Trophoblast cell (in vitro differentiated cells and primary cell): Measurements from ENCODE around the gene STAM2.

Source experiments
- DNase-seq, 2 donors: peaks; one replicate each; pipeline ENCODE4 v3.0.0-alpha.2; 2016
- H2AFZ ChIP-seq: 2 replicates; pipeline ENCODE4 v1.6.1; 2013; ENCODE audit warnings: low read length, moderate library complexity, mild to moderate bottlenecking; ENCODE audit not compliant: insufficient read depth, poor library complexity
- H2AK5ac ChIP-seq: 2 replicates; pipeline ENCODE4 v1.6.1; 2013; ENCODE audit warnings: mild to moderate bottlenecking, low read length
- H2BK120ac ChIP-seq: 2 replicates; pipeline ENCODE4 v1.6.1; 2013; ENCODE audit warnings: low read length, mild to moderate bottlenecking, moderate library complexity; ENCODE audit not compliant: insufficient read depth, poor library complexity
- H2BK12ac ChIP-seq: 2 replicates; pipeline ENCODE4 v1.6.1; 2013; ENCODE audit warnings: mild to moderate bottlenecking, low read length, moderate library complexity
- H2BK5ac ChIP-seq: 2 replicates; pipeline ENCODE4 v1.6.1; 2013; ENCODE audit warnings: low read length, low read depth, moderate library complexity, mild to moderate bottlenecking; ENCODE audit not compliant: poor library complexity
- H3K14ac ChIP-seq: 2 replicates; pipeline ENCODE4 v1.6.1; 2013; ENCODE audit warnings: mild to moderate bottlenecking, low read length
- H3K18ac ChIP-seq: 2 replicates; pipeline ENCODE4 v1.6.1; 2013; ENCODE audit warnings: mild to moderate bottlenecking, low read length
- H3K23ac ChIP-seq: 2 replicates; pipeline ENCODE4 v1.6.1; 2013; ENCODE audit warnings: low read length
- H3K27ac ChIP-seq: 2 replicates; pipeline ENCODE4 v1.5.1; 2013; ENCODE audit warnings: low read depth, mild to moderate bottlenecking, inconsistent platforms, low read length, moderate library complexity
- H3K27me3 ChIP-seq: 2 replicates; pipeline ENCODE4 v1.6.1; 2013; ENCODE audit warnings: inconsistent platforms, mild to moderate bottlenecking, low read length, moderate library complexity; ENCODE audit not compliant: insufficient read depth
- H3K36me3 ChIP-seq, 2 experiments: 1 replicate in 1 of 2; 2 replicates in 1 of 2; pipeline ENCODE4 v1.6.1; 2013; ENCODE audit warnings: low read length in 2 of 2, mild to moderate bottlenecking in 2 of 2, moderate library complexity in 1 of 2; ENCODE audit not compliant: insufficient read depth in 2 of 2, control insufficient read depth in 1 of 2
- H3K4ac ChIP-seq: 2 replicates; pipeline ENCODE4 v1.6.1; 2013; ENCODE audit warnings: low read depth, mild to moderate bottlenecking, low read length, moderate library complexity
- H3K4me1 ChIP-seq, 2 experiments: 1 replicate in 1 of 2; 2 replicates in 1 of 2; pipeline ENCODE4 v1.6.1; 2013; ENCODE audit warnings: low read length in 2 of 2, mild to moderate bottlenecking in 2 of 2, moderate library complexity in 1 of 2; ENCODE audit not compliant: insufficient read depth in 2 of 2, control insufficient read depth in 1 of 2
- H3K4me2 ChIP-seq: 2 replicates; pipeline ENCODE4 v1.6.1; 2013; ENCODE audit warnings: inconsistent platforms, mild to moderate bottlenecking, low read length, moderate library complexity
- H3K4me3 ChIP-seq: 2 replicates; pipeline ENCODE4 v1.5.1; 2013; ENCODE audit warnings: mild to moderate bottlenecking, low read depth, low read length, inconsistent platforms
- H3K79me1 ChIP-seq: one replicate; pipeline ENCODE4 v1.6.1; 2013; ENCODE audit warnings: low read length
- H3K79me2 ChIP-seq: 2 replicates; pipeline ENCODE4 v1.6.1; 2013; ENCODE audit warnings: low read length, mild to moderate bottlenecking; ENCODE audit not compliant: control insufficient read depth, insufficient read depth, poor library complexity
- H3K9ac ChIP-seq: 2 replicates; pipeline ENCODE4 v1.6.1; 2013; ENCODE audit warnings: mild to moderate bottlenecking, low read length
- H3K9me3 ChIP-seq: 2 replicates; pipeline ENCODE4 v1.6.1; 2013; ENCODE audit warnings: low read depth, mild to moderate bottlenecking, control low read depth, inconsistent platforms, low read length; ENCODE audit not compliant: insufficient read depth
- H4K12ac ChIP-seq: 2 replicates; pipeline ENCODE4 v1.6.1; 2013; ENCODE audit warnings: low read depth, mild to moderate bottlenecking, low read length, moderate library complexity
- H4K8ac ChIP-seq: 2 replicates; pipeline ENCODE4 v1.6.1; 2013; ENCODE audit warnings: low read depth, mild to moderate bottlenecking, low read length, moderate library complexity
- H4K91ac ChIP-seq: one replicate; pipeline ENCODE4 v1.6.1; 2013; ENCODE audit warnings: low read depth, mild to moderate bottlenecking, low read length, moderate library complexity
- WGBS: extraction: QIAGEN DNeasy Blood & Tissue Kit; methylation state at CpG from one replicate; pipeline ENCODE4 v1.1.7; 2013; ENCODE audit warnings: missing lambda C conversion rate; ENCODE audit not compliant: insufficient read length, insufficient coverage; ENCODE audit errors: extremely low coverage; 5-methylcytosine and 5-hydroxymethylcytosine counted together

STAM2 gene

GRCh38 chr2:152103271-152103670 lies 72.3 kb downstream of the STAM2 start:
- Histone ChIP-seq H3K79me2 (no peaks in the 10 kb centered on the region), H2BK5ac (no peak overlapping the region), H3K18ac (no peak overlapping the region), H3K27ac (no peak overlapping the region), H3K9me3 (peaks cover 3% of the 10 kb centered on the region), H2AFZ (no peak overlapping the region), H3K36me3 (no peaks in the 10 kb centered on the region), H4K91ac (no peak overlapping the region), H3K23ac (no peak overlapping the region), H2BK12ac (no peak overlapping the region), H3K27me3 (peaks cover 17% of the 10 kb centered on the region), H2BK120ac (no peak overlapping the region), H3K79me1 (no peaks in the 10 kb centered on the region), H4K8ac (no peak overlapping the region), H3K9ac (no peak overlapping the region), H3K4me2 (no peak overlapping the region), H4K12ac (no peak overlapping the region), H3K14ac (no peak overlapping the region), H2AK5ac (no peak overlapping the region), H3K4ac (no peak overlapping the region), H3K4me1 (peaks cover 5 to 8% of the 10 kb centered on the region in 2 experiments), H3K4me3 (no peak overlapping the region)
- DNase-seq: peak; percentile 54 to 61
- no CpG with 5 or more reads among the region's 3 CpGs for WGBS

- Histone ChIP-seq H3K18ac (no peak overlapping the region), H3K27ac (no peak overlapping the region), H4K91ac (no peak overlapping the region), H2BK5ac (no peak overlapping the region), H3K9ac (no peak overlapping the region), H4K12ac (no peak overlapping the region), H3K9me3 (peaks cover 3% of the 10 kb centered on the region), H3K36me3 (no peaks in the 10 kb centered on the region), H3K23ac (no peak overlapping the region), H2BK120ac (no peak overlapping the region), H3K4me1 (peaks cover 9 to 17% of the 10 kb centered on the region in 2 experiments), H3K4me3 (no peak overlapping the region), H3K27me3 (peaks cover 27% of the 10 kb centered on the region), H3K4ac (no peak overlapping the region), H2AK5ac (no peak overlapping the region), H3K79me1 (no peaks in the 10 kb centered on the region), H2BK12ac (no peak overlapping the region), H3K79me2 (no peaks in the 10 kb centered on the region), H4K8ac (no peak overlapping the region), H3K14ac (no peak overlapping the region), H3K4me2 (no peak overlapping the region), H2AFZ (no peak overlapping the region)
- no peak for DNase-seq
- WGBS: no CpG with 5 or more reads among the region's 2 CpGs
These were observed 74.6 kb downstream of the STAM2 start for GRCh38 chr2:152100961-152101360.

- H3K4me2 ChIP-seq: peak overlapping the region; percentile 94
- no peak overlapping the region for H2BK12ac ChIP-seq
- H3K9ac ChIP-seq: no peak overlapping the region
- peaks cover 3% of the 10 kb centered on the region for H3K9me3 ChIP-seq
- DNase-seq: no peak
- no peak overlapping the region for H4K91ac ChIP-seq
- no peak overlapping the region for H4K12ac ChIP-seq
- WGBS: 100% methylated on average over 2 of the region's 19 CpGs
- H2AFZ ChIP-seq: no peak overlapping the region
- no peak overlapping the region for H4K8ac ChIP-seq
- no peak overlapping the region for H2BK5ac ChIP-seq
- H3K4me1 ChIP-seq: peaks cover 9 to 17% of the 10 kb centered on the region in 2 experiments
- H3K14ac ChIP-seq: no peak overlapping the region
- H3K4me3 ChIP-seq: peak overlapping the region; percentile 63
- H3K27ac ChIP-seq: no peak overlapping the region
- H3K79me1 ChIP-seq: no peaks in the 10 kb centered on the region
- H3K79me2 ChIP-seq: no peaks in the 10 kb centered on the region
- no peak overlapping the region for H2BK120ac ChIP-seq
- H3K27me3 ChIP-seq: peaks cover 27% of the 10 kb centered on the region
- no peak overlapping the region for H3K18ac ChIP-seq
- H2AK5ac ChIP-seq: no peak overlapping the region
- H3K36me3 ChIP-seq: no peaks in the 10 kb centered on the region
- H3K4ac ChIP-seq: no peak overlapping the region
- no peak overlapping the region for H3K23ac ChIP-seq
These were observed 76.1 kb downstream of the STAM2 start for GRCh38 chr2:152099367-152100050.

GRCh38 chr2:152098496-152099366 lies 76.8 kb downstream of the STAM2 start, which contains the start of gene CACNB4:
CACNB4 (minus strand) TSS chr2:152099044.
- Histone ChIP-seq H3K36me3 (no peaks in the 10 kb centered on the region), H3K9ac (no peak within 1 kb of the TSS), H3K79me1 (no peaks in the 10 kb centered on the region), H4K8ac (no peak within 1 kb of the TSS), H2BK12ac (no peak within 1 kb of the TSS), H3K4me1 (peaks cover 9 to 17% of the 10 kb centered on the region in 2 experiments), H3K27me3 (peaks cover 27% of the 10 kb centered on the region), H3K4me3 (peak within 1 kb of the TSS; percentile 63), H3K14ac (no peak within 1 kb of the TSS), H2AK5ac (no peak within 1 kb of the TSS), H3K4me2 (peak within 1 kb of the TSS; percentile 94), H4K12ac (no peak within 1 kb of the TSS), H2BK120ac (no peak within 1 kb of the TSS), H3K23ac (no peak within 1 kb of the TSS), H2BK5ac (no peak within 1 kb of the TSS), H3K4ac (no peak within 1 kb of the TSS), H3K27ac (no peak within 1 kb of the TSS), H2AFZ (peak within 1 kb of the TSS; percentile 2), H3K79me2 (no peaks in the 10 kb centered on the region), H3K9me3 (peaks cover 3% of the 10 kb centered on the region), H4K91ac (no peak within 1 kb of the TSS), H3K18ac (no peak within 1 kb of the TSS)
- WGBS: no CpG with 5 or more reads among the region's 73 CpGs
- DNase-seq: no peak
